ENCODE data around the gene KDM4C. TPM values are rescaled to one million over a fixed set of nuclear protein-coding genes. Genes with fewer than 3 reads are reported as not detected.

KDM4C gene
- total RNA-seq, 1 experiment from 2014 or later, result 7.1 TPM

GRCh38 chr9:6870650-6871477 lies 113.1 kb downstream of the KDM4C start:
- Histone ChIP-seq H3K4me1 (ENCODE audit: control insufficient read depth, insufficient read depth, low read length) (no peaks in the 10 kb centered on the region), H3K27ac (ENCODE audit: low read length) (no peak overlapping the region), H3K36me3 (ENCODE audit: control insufficient read depth, insufficient read depth, low read length) (no peaks in the 10 kb centered on the region), H3K27me3 (ENCODE audit: control insufficient read depth, insufficient read depth, low read length) (no peaks in the 10 kb centered on the region), H3K4me3 (ENCODE audit: low read depth in 2 of 2, low read length in 2 of 2) (no peak overlapping the region), H3K9me3 (ENCODE audit: control insufficient read depth, insufficient read depth, low read depth, low read length) (no peaks in the 10 kb centered on the region)
- CTCF ChIA-PET, result no interaction called here
- TF ChIP-seq SIN3A (IDR thresholded peaks at IDR 0.05; ENCODE audit: borderline replicate concordance, insufficient read depth, low read depth, low read length) (no peak), CTCF (IDR thresholded peaks at IDR 0.05) (no peak), TCF7L2 (IDR thresholded peaks at IDR 0.05; ENCODE audit: low read depth, low read length) (no peak), POLR2AphosphoS5 (IDR thresholded peaks at IDR 0.05; ENCODE audit: low read depth, low read length) (no peak), REST (IDR thresholded peaks at IDR 0.05; ENCODE audit: insufficient read depth in 1 of 2, low read depth in 2 of 2, low read length in 1 of 2) (no peak)
- DNase-seq (ENCODE audit: low read depth, low spot score) (no peak), ATAC-seq (no peak)
- in situ Hi-C loops (cut with HindIII; ENCODE audit: low pct_unique_long_range_greater_than_20kb, low sequenced_read_pairs), result no loop called here
- POLR2A ChIA-PET, result no interaction called here
- intact Hi-C loops (cut with micrococcal nuclease; ENCODE audit: unreplicated experiment), result no loop called here
- BruUV-seq (replicated peaks), result no TSS peak

- ChIA-PET CTCF (no interaction called here), POLR2A (no interaction called here)
- in situ Hi-C loops (cut with HindIII; ENCODE audit: low pct_unique_long_range_greater_than_20kb, low sequenced_read_pairs), result no loop called here
- intact Hi-C loops (cut with micrococcal nuclease; ENCODE audit: unreplicated experiment), result no loop called here
- no peaks in the 10 kb centered on the region for H3K9me3 ChIP-seq (ENCODE audit: control insufficient read depth, insufficient read depth, low read depth, low read length)
- H3K27ac ChIP-seq (ENCODE audit: low read length), result no peak overlapping the region
- no TSS peak for BruUV-seq (replicated peaks)
- H3K27me3 ChIP-seq (ENCODE audit: control insufficient read depth, insufficient read depth, low read length), result no peaks in the 10 kb centered on the region
- no peak for TF ChIP-seq CTCF (IDR thresholded peaks at IDR 0.05)
- no peak for TF ChIP-seq POLR2AphosphoS5 (IDR thresholded peaks at IDR 0.05; ENCODE audit: low read depth, low read length)
- no peak for TF ChIP-seq SIN3A (IDR thresholded peaks at IDR 0.05; ENCODE audit: borderline replicate concordance, insufficient read depth, low read depth, low read length)
- no peak for TF ChIP-seq TCF7L2 (IDR thresholded peaks at IDR 0.05; ENCODE audit: low read depth, low read length)
- TF ChIP-seq REST (IDR thresholded peaks at IDR 0.05; ENCODE audit: insufficient read depth in 1 of 2, low read depth in 2 of 2, low read length in 1 of 2), result no peak
- DNase-seq (ENCODE audit: low read depth, low spot score), result no peak
- H3K4me1 ChIP-seq (ENCODE audit: control insufficient read depth, insufficient read depth, low read length), result no peaks in the 10 kb centered on the region
- H3K4me3 ChIP-seq (ENCODE audit: low read depth in 2 of 2, low read length in 2 of 2), result no peak overlapping the region
- H3K36me3 ChIP-seq (ENCODE audit: control insufficient read depth, insufficient read depth, low read length), result no peaks in the 10 kb centered on the region
- ATAC-seq, result no peak
Observed at GRCh38 chr9:6873857-6874256, 116.1 kb downstream of the KDM4C start.
